Measurements from ENCODE around the gene HNRNPA1.
"Not testable (repeated sequence)": the region's sequence is repeated elsewhere in the genome, so short reads cannot be mapped to it uniquely, and the experiment has no call there.

Gene HNRNPA1

DNA sequence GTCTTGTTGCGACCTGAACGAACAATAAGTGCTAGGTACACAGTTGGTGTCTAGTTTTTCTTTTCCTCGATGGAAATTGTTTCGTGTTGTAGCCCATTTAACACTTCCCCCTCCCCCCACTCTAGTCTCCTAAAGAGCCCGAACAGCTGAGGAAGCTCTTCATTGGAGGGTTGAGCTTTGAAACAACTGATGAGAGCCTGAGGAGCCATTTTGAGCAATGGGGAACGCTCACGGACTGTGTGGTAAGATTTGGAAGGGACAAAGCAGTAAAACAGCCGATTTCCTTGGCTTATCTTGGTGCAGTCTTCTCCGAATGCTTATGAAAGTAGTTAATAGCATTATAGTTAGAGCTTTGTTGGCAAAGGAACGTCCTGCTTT lies 724 bp downstream of the HNRNPA1 start:
- Histone ChIP-seq H3K4me2 (ENCODE audit: insufficient read depth, low read length) (peak overlapping the region; percentile 64), H4K20me1 (ENCODE audit: insufficient read depth, low read length) (peaks cover 56% of the 10 kb centered on the region), H3K4me1 (ENCODE audit: insufficient read depth, low read length) (peaks cover 57% of the 10 kb centered on the region), H3K79me2 (ENCODE audit: insufficient read depth, low read length) (peaks cover 84% of the 10 kb centered on the region), H3K36me3 (ENCODE audit: insufficient read depth, low read length) (peaks cover 82% of the 10 kb centered on the region), H3K4me3 (ENCODE audit: low read depth in 1 of 2, low read length in 2 of 2) (peak overlapping the region; percentile 70 to 74), H3K9ac (ENCODE audit: low read depth, low read length) (peak overlapping the region; percentile 94), H3K27ac (ENCODE audit: low read length) (peak overlapping the region; percentile 92)
- DNase-seq; H3K9me3 ChIP-seq (ENCODE audit: insufficient read depth, low read length, severe bottlenecking); H3K27me3 ChIP-seq (ENCODE audit: insufficient read depth, low read length, poor library complexity); ATAC-seq (ENCODE audit: insufficient read depth, low read depth); H2AFZ ChIP-seq (ENCODE audit: low read depth, low read length): not testable (repeated sequence)
- TF ChIP-seq, protein P1, sequence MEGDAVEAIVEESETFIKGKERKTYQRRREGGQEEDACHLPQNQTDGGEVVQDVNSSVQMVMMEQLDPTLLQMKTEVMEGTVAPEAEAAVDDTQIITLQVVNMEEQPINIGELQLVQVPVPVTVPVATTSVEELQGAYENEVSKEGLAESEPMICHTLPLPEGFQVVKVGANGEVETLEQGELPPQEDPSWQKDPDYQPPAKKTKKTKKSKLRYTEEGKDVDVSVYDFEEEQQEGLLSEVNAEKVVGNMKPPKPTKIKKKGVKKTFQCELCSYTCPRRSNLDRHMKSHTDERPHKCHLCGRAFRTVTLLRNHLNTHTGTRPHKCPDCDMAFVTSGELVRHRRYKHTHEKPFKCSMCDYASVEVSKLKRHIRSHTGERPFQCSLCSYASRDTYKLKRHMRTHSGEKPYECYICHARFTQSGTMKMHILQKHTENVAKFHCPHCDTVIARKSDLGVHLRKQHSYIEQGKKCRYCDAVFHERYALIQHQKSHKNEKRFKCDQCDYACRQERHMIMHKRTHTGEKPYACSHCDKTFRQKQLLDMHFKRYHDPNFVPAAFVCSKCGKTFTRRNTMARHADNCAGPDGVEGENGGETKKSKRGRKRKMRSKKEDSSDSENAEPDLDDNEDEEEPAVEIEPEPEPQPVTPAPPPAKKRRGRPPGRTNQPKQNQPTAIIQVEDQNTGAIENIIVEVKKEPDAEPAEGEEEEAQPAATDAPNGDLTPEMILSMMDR (IDR thresholded peaks at IDR 0.05; ENCODE audit: borderline replicate concordance, extremely low read depth, low read length, poor library complexity, severe bottlenecking), result peak; percentile 2

DNA sequence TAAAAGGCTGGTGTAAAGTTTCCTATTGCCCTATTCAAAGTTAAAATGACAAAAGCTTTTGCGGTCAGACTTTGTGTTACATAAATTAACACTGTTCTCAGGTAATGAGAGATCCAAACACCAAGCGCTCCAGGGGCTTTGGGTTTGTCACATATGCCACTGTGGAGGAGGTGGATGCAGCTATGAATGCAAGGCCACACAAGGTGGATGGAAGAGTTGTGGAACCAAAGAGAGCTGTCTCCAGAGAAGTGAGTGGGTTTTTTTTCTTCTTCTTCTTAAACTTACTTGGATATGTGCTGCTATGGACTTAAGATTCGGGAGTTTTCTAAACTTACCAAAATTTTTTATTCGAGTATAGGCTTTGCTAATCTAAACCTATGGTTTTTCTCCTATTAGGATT lies 1.2 kb downstream of the HNRNPA1 start:
- Histone ChIP-seq H3K36me3 (ENCODE audit: insufficient read depth, low read length) (peaks cover 82% of the 10 kb centered on the region), H4K20me1 (ENCODE audit: insufficient read depth, low read length) (peaks cover 61% of the 10 kb centered on the region), H3K79me2 (ENCODE audit: insufficient read depth, low read length) (peaks cover 80% of the 10 kb centered on the region)

DNA sequence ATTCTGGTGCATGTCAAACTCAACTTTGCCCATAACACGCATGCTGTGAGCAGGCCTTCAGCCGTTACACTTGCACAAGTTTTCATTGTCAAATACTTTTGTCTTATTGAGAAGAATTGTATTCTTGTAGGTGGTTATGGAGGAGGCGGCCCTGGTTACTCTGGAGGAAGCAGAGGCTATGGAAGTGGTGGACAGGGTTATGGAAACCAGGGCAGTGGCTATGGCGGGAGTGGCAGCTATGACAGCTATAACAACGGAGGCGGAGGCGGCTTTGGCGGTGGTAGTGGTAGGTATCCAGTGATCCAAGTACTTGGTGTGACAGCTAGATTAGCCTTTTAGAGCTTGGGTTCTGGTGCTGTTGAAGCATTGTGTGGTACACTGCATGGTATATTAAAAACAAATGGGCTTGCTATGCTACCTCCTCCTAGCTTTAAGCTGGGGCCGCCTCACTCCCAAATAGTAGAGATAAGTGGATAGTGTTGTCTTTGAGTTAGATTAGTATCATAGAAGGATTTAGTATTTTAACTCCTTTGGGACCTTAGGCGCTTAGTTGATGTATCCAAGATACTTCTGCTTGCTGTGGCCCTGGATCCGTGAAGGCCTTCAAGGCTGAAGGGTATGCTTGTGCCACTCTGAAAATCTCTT lies 2.5 kb downstream of the HNRNPA1 start:
- Histone ChIP-seq H4K20me1 (ENCODE audit: insufficient read depth, low read length) (peaks cover 69% of the 10 kb centered on the region), H3K4me2 (ENCODE audit: insufficient read depth, low read length) (peak overlapping the region; percentile 64), H3K27ac (ENCODE audit: low read length) (0 out of 2 replicates have a peak overlapping the region, but pooled peaks have one; percentile 2), H3K4me1 (ENCODE audit: insufficient read depth, low read length) (peaks cover 39% of the 10 kb centered on the region), H2AFZ (ENCODE audit: low read depth, low read length) (no peak overlapping the region), H3K36me3 (ENCODE audit: insufficient read depth, low read length) (peaks cover 83% of the 10 kb centered on the region), H3K9me3 (ENCODE audit: insufficient read depth, low read length, severe bottlenecking) (no peaks in the 10 kb centered on the region), H3K4me3 (ENCODE audit: low read depth in 1 of 2, low read length in 2 of 2) (peak overlapping the region; percentile 1 to 70; a peak in 3 of 4 replicates), H3K9ac (ENCODE audit: low read depth, low read length) (peak overlapping the region; percentile 94), H3K79me2 (ENCODE audit: insufficient read depth, low read length) (peaks cover 66% of the 10 kb centered on the region), H3K27me3 (ENCODE audit: insufficient read depth, low read length, poor library complexity) (no peaks in the 10 kb centered on the region)
- no peak for TF ChIP-seq EZH2 (IDR thresholded peaks at IDR 0.05; ENCODE audit: borderline replicate concordance, low read depth, low read length, severe bottlenecking)
- TF ChIP-seq, protein P1 (IDR thresholded peaks at IDR 0.05; ENCODE audit: borderline replicate concordance, extremely low read depth, low read length, poor library complexity, severe bottlenecking), result no peak
- no peak for DNase-seq
- ATAC-seq (ENCODE audit: insufficient read depth, low read depth), result no peak

More for the DNA sequence above, 1.2 kb downstream of the HNRNPA1 start:
- peak overlapping the region; percentile 92 for H3K27ac ChIP-seq (ENCODE audit: low read length)
- not testable (repeated sequence) for ATAC-seq (ENCODE audit: insufficient read depth, low read depth); H3K9me3 ChIP-seq (ENCODE audit: insufficient read depth, low read length, severe bottlenecking); DNase-seq; H3K27me3 ChIP-seq (ENCODE audit: insufficient read depth, low read length, poor library complexity); H2AFZ ChIP-seq (ENCODE audit: low read depth, low read length)
- H3K4me2 ChIP-seq (ENCODE audit: insufficient read depth, low read length), result peak overlapping the region; percentile 64
- peak overlapping the region; percentile 94 for H3K9ac ChIP-seq (ENCODE audit: low read depth, low read length)
- H3K4me3 ChIP-seq (ENCODE audit: low read depth in 1 of 2, low read length in 2 of 2), result peak overlapping the region; percentile 70 to 74; a peak in 3 of 4 replicates
- peaks cover 52% of the 10 kb centered on the region for H3K4me1 ChIP-seq (ENCODE audit: insufficient read depth, low read length)

DNA sequence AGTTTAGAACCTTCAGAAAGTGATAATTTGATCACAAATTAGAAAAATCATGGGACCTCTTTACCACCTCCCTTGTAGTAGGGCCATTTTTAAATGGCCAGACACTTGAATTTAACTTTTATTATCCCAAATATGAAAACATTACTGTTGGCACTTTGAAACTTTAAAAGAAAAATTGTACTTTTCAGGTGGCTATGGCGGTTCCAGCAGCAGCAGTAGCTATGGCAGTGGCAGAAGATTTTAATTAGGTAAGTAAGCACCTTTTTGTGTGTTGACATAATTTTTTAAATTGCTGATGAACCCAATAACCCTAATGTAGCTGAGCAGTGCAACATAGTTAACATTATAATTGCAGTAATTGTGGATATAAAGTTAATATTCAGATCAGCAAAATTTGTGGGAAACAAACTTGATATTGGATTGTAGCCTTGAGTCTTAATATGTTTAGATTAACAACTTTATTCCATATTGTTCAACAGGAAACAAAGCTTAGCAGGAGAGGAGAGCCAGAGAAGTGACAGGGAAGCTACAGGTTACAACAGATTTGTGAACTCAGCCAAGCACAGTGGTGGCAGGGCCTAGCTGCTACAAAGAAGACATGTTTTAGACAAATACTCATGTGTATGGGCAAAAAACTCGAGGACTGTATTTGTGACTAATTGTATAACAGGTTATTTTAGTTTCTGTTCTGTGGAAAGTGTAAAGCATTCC lies 3.7 kb downstream of the HNRNPA1 start:
- H3K79me2 ChIP-seq (ENCODE audit: insufficient read depth, low read length), result peaks cover 55% of the 10 kb centered on the region

More for the DNA sequence above, 3.7 kb downstream of the HNRNPA1 start:
- Histone ChIP-seq H3K36me3 (ENCODE audit: insufficient read depth, low read length) (peaks cover 78% of the 10 kb centered on the region), H3K9ac (ENCODE audit: low read depth, low read length) (peak overlapping the region; percentile 94), H3K4me1 (ENCODE audit: insufficient read depth, low read length) (peaks cover 32% of the 10 kb centered on the region), H3K4me3 (ENCODE audit: low read depth in 1 of 2, low read length in 2 of 2) (peak overlapping the region in 1 of 2 experiments; percentile 70; a peak in 1 of 4 replicates), H4K20me1 (ENCODE audit: insufficient read depth, low read length) (peaks cover 66% of the 10 kb centered on the region), H3K4me2 (ENCODE audit: insufficient read depth, low read length) (peak overlapping the region; percentile 64)
- not testable (repeated sequence) for ATAC-seq (ENCODE audit: insufficient read depth, low read depth); DNase-seq; H3K9me3 ChIP-seq (ENCODE audit: insufficient read depth, low read length, severe bottlenecking); H2AFZ ChIP-seq (ENCODE audit: low read depth, low read length); H3K27ac ChIP-seq (ENCODE audit: low read length); H3K27me3 ChIP-seq (ENCODE audit: insufficient read depth, low read length, poor library complexity)
